IgD-negative memory B cell (primary cell): ENCODE measurements around the gene OR1F1. TPM values are rescaled to one million over a fixed set of nuclear protein-coding genes. Genes with fewer than 3 reads are reported as not detected.
"Not testable (repeated sequence)": the region's sequence is repeated elsewhere in the genome, so short reads cannot be mapped to it uniquely, and the experiment has no call there.

ENCODE experiments used
- H3K27ac Mint-ChIP-seq, 3 donors: one replicate each; pipeline ENCODE4 v1.8.0; 2020 to 2022; ENCODE audit warnings: mild to moderate bottlenecking in 3 of 3, mixed read lengths in 3 of 3, moderate library complexity in 1 of 3
- H3K27me3 Mint-ChIP-seq: one replicate; pipeline ENCODE4 v1.8.0; 2021; ENCODE audit warnings: mixed read lengths
- H3K36me3 Mint-ChIP-seq: one replicate; pipeline ENCODE4 v1.8.0; 2020; ENCODE audit warnings: mild to moderate bottlenecking, mixed read lengths
- H3K4me1 Mint-ChIP-seq, 3 donors: one replicate each; pipeline ENCODE4 v1.8.0; 2020 to 2022; ENCODE audit warnings: mixed read lengths in 3 of 3, mild to moderate bottlenecking in 1 of 3
- H3K4me3 Mint-ChIP-seq, 4 donors: one replicate each; pipeline ENCODE4 v1.8.0; 2020 to 2022; ENCODE audit warnings: mild to moderate bottlenecking in 4 of 4, mixed read lengths in 4 of 4, moderate library complexity in 3 of 4
- H3K9me3 Mint-ChIP-seq, 3 donors: one replicate each; pipeline ENCODE4 v1.8.0; 2020 to 2021; ENCODE audit warnings: mixed read lengths in 3 of 3, mild to moderate bottlenecking in 1 of 3
- polyA plus RNA-seq: library from polyadenylated mRNA; unstranded; fragments of 300-500 nt; fragmentation: Illumina TruSeq; gene quantifications from one replicate; pipeline ENCODE4 v1.2.3, GENCODE V29; 2021

The OR1F1 gene
- polyA plus RNA-seq, 1 donor from 2014 or later, result not detected

DNA sequence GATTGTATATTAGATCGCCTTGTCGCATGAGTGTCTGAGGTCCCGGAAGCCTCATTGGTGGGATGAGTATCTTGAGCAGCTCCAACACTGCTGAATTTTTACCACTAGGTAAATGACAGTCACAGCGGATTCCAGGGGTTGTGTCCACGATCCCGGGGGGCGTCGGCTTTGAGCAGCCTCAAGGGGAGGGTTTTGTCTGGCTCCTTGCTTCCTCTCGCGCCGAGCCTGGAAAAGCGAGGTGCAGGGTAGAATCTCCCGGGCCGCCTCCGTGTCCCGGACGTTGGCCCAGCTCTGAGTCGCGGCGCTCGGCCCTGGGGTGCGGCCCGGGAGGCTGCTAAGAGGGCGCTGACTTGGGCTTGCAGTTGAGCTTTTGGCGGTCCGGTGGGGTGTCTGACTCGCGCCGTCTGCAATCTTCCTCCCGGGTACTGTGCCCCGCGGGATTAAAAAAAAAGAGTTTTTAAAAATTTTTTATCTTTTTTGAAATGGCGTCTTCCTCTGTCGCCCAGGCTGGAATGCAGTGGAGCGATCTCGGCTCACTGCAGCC, 4.5 kb downstream of the OR1F1 start:
- Mint-ChIP-seq H3K36me3 (no peaks in the 10 kb centered on the region), H3K9me3 (peaks cover 0 to 14% (median 4%) of the 10 kb centered on the region in 3 donors), H3K4me1 (peaks cover 11 to 20% (median 13%) of the 10 kb centered on the region in 3 donors), H3K27ac (peak overlapping the region in 2 of 3 donors; percentile 71 to 98), H3K4me3 (peak overlapping the region in 1 of 4 donors; percentile 45), H3K27me3 (peaks cover 73% of the 10 kb centered on the region)

DNA sequence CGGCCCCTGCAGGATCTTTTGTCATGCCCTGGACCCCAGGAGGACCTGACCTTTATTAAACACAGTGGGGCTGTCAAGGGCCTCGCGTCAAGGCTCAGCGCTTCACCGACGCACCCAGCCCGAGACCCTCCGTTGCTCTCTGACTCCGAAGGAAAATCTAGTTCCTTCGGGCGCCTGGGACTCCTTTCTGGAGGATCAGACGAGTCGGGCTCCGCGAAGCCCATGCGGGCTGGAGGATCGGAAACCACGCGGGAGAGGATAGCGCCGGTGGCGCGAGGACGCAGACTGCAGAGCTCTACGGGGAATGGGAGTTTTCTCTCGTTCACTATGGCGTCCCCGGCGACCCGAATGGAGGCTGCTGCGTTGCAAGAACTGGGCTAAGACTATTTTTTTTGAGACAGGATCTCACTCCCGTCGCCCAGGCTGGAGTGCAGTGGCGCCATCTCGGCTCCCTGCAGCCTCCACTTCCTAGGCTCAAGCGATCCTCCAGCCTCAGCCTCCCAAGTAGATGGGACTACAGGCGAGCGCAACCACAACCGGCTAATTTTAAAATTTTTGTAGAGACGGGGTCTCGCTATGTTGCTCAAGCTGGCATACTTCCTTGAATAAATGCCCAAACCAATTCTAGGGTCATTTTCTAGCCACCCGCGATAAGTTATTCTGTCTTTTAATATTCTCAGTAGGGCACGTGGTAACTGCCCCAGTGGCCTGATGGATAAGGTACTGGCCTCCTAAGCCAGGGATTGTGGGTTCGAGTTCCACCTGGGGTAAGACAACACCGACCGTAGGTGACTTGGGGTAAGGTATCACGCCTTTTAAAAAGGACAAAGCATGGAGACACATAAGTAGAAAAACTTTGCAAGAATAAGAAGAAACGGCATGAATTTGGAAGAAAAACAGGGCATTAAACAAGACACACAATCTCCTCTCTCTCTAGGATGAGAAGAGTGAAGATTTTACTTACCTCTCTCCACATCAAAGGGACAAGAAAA, 5.5 kb downstream of the OR1F1 start:
- H3K4me1 Mint-ChIP-seq, result peaks cover 11 to 13% (median 12%) of the 10 kb centered on the region in 3 donors
- peaks cover 0 to 11% (median 4%) of the 10 kb centered on the region in 3 donors for H3K9me3 Mint-ChIP-seq
- H3K27me3 Mint-ChIP-seq, result peaks cover 68% of the 10 kb centered on the region
- peak overlapping the region in 1 of 4 donors; percentile 53 for H3K4me3 Mint-ChIP-seq
- H3K36me3 Mint-ChIP-seq, result no peaks in the 10 kb centered on the region
- H3K27ac Mint-ChIP-seq, result peak overlapping the region; percentile 7 to 72 (median 71)

DNA sequence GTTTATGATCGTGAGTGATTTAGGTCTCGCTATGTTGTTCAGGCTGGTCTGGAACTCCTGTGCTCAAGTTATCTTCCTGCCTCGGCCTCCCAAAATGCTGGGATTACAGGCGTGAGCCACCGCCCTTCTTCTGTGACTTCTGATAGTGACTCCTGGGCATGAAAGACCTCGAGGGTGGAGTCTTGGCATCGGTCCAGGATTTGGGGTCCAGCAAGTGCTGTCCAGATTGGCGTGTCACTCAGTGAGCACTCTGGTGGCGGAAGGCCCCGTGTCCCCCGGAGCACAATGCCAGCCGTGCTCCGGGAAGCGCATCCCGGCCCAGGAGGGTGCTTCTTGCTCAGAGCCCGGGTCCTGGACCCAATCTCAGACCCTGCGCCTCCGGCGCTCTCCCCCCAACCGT, 6.8 kb downstream of the OR1F1 start:
- Mint-ChIP-seq H3K27me3 (peaks cover 57% of the 10 kb centered on the region), H3K27ac (no peak overlapping the region), H3K4me1 (peaks cover 2 to 9% (median 8%) of the 10 kb centered on the region in 3 donors), H3K9me3 (peaks cover 0 to 11% (median 4%) of the 10 kb centered on the region in 3 donors), H3K36me3 (no peaks in the 10 kb centered on the region), H3K4me3 (peak overlapping the region in 1 of 4 donors; percentile 53)

DNA sequence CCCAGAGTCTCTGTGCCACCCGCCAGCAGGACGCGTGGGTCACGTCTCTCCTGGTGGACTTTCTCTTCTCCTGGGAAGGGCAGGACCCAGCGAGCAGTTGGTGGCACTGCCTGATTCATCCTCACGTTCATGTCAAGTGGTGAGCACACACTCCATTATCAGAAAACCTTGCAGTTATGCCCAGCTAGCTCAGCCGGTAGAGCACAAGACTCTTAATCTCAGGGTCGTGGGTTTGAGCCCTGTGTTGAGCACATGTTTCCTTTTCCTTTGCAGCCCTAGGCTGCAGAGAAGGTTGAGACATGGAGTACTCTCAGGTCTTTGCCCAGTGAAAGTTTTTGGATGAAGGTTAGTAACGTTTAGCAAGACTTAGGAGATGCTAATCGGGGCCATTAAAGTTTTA, 8.0 kb downstream of the OR1F1 start:
- Mint-ChIP-seq H3K27ac (peak overlapping the region in 1 of 3 donors; percentile 39), H3K4me1 (peaks cover 0 to 5% (median 4%) of the 10 kb centered on the region in 3 donors), H3K36me3 (no peaks in the 10 kb centered on the region), H3K9me3 (peaks cover 0 to 8% (median under 1%) of the 10 kb centered on the region in 3 donors), H3K27me3 (peaks cover 52% of the 10 kb centered on the region), H3K4me3 (no peak overlapping the region)

DNA sequence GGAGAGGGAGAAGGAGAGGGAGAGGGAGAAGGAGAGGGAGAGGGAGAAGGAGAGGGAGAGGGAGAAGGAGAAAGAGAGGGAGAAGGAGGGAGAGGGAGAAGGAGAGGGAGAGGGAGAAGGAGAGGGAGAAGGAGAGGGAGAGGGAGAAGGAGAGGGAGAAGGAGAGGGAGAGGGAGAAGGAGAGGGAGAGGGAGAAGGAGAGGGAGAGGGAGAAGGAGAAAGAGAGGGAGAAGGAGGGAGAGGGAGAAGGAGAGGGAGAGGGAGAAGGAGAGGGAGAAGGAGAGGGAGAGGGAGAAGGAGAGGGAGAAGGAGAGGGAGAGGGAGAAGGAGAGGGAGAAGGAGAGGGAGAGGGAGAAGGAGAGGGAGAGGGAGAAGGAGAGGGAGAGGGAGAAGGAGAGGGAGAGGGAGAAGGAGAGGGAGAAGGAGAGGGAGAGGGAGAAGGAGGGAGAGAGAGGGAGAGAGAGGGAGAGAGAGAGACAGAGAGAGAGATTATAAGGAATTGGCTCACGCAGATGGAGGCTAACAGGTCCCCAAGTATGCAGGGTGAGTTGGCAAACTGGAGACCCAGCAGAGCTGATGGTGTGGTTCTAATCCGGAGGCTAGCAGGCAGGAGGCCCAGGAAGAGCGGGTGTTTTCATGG, 9.8 kb downstream of the OR1F1 start:
- H3K4me1 Mint-ChIP-seq, H3K36me3 Mint-ChIP-seq, H3K27ac Mint-ChIP-seq, H3K4me3 Mint-ChIP-seq, H3K9me3 Mint-ChIP-seq: not testable (repeated sequence)
- peaks cover 46% of the 10 kb centered on the region for H3K27me3 Mint-ChIP-seq

DNA sequence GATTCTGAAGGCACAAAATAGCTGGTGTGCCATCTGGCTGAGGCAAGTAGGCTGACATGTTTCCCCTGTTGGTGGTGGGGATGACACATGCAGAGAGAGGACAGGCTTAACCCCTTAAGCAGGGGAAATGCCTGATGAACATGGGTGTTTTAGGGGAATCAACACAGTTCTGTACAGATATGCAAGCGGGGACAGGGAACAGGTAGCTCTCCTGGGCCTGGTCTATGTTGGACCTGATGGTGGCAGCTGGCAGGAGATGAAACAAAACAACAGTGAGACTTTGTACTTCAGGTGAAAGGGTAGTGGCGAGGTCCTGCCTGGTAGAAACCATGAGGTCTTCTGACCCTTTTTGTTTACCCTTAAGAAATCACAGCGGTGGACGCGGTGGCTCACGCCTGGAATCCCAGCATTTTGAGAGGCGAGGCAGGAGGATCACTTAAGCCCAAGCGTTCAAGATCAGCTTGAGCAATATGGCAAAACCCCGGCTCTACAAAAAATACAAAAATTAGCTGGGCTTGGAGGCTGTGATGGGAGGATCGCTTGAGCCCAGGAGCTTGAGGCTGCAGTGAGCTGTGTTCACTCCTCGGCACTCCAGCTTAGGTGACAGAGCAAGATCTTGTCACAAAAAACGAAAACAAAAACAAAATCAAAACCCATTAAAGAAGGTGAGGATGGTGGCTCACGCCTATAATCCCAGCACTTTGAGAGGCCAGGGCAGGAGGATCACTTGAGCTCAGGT, 10.5 kb downstream of the OR1F1 start:
- no peaks in the 10 kb centered on the region for H3K4me1 Mint-ChIP-seq
- no peaks in the 10 kb centered on the region for H3K9me3 Mint-ChIP-seq
- H3K4me3 Mint-ChIP-seq, result no peak overlapping the region
- H3K27me3 Mint-ChIP-seq, result peaks cover 40% of the 10 kb centered on the region
- no peaks in the 10 kb centered on the region for H3K36me3 Mint-ChIP-seq
- peak overlapping the region in 1 of 3 donors; percentile 63 for H3K27ac Mint-ChIP-seq

DNA sequence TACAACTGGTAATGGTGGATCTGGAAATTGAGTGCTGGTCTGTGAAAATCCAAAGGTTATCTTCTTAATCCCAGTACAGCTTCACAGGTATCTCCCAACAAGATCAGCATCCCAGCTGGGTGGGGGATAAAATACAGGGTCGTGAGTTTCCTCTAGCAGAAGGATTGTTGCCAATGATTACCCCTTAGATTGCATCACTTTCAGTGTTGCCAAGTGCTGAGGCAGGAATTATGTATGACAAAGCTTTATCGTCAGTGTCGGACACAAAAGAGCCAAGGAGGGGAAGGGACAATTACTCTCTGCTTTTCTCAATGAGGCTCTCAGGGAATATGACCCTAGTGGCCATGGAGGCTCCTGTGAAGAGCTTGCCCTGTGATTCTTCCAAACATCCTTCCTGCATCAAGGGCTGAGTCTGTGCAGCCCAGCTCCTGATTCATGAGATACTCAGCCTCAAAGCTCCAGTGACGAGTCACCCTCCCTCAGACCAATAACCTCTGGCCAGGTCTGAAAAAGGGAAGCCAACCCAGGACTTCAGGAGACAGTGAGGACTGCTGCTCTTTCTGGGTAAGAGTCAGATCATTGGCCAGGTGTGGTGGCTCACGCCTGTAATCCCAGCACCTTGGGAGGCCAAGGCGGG, 15.0 kb downstream of the OR1F1 start:
- peaks cover 3% of the 10 kb centered on the region for H3K36me3 Mint-ChIP-seq
- H3K27ac Mint-ChIP-seq, result no peak overlapping the region
- peaks cover 27% of the 10 kb centered on the region for H3K27me3 Mint-ChIP-seq
- H3K4me3 Mint-ChIP-seq, result no peak overlapping the region
- H3K9me3 Mint-ChIP-seq, result peaks cover 10 to 20% (median 13%) of the 10 kb centered on the region in 3 donors
- H3K4me1 Mint-ChIP-seq, result no peaks in the 10 kb centered on the region

DNA sequence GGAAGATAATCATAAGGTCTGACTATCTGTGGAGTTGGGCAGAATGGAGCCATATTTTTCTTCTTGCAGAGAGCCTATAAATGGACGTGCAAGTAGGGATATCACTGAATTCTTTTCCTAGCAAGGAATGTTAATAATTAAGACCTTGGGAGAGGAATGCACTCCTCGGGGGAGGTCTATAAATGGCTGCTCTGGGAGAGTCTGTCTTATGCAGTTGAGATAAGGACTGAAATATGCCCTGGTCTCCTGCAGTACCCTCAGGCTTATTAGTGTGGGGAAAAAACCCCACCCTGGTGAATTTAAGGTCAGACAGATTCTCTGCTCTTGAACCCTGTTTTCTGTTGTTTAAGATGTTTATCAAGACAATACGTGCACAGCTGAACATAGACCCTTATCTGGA, 17.9 kb downstream of the OR1F1 start:
- not testable (repeated sequence) for H3K36me3 Mint-ChIP-seq, H3K4me3 Mint-ChIP-seq, H3K4me1 Mint-ChIP-seq, H3K27ac Mint-ChIP-seq
- H3K9me3 Mint-ChIP-seq, result peaks cover 10 to 20% (median 13%) of the 10 kb centered on the region in 3 donors
- peaks cover 21% of the 10 kb centered on the region for H3K27me3 Mint-ChIP-seq

DNA sequence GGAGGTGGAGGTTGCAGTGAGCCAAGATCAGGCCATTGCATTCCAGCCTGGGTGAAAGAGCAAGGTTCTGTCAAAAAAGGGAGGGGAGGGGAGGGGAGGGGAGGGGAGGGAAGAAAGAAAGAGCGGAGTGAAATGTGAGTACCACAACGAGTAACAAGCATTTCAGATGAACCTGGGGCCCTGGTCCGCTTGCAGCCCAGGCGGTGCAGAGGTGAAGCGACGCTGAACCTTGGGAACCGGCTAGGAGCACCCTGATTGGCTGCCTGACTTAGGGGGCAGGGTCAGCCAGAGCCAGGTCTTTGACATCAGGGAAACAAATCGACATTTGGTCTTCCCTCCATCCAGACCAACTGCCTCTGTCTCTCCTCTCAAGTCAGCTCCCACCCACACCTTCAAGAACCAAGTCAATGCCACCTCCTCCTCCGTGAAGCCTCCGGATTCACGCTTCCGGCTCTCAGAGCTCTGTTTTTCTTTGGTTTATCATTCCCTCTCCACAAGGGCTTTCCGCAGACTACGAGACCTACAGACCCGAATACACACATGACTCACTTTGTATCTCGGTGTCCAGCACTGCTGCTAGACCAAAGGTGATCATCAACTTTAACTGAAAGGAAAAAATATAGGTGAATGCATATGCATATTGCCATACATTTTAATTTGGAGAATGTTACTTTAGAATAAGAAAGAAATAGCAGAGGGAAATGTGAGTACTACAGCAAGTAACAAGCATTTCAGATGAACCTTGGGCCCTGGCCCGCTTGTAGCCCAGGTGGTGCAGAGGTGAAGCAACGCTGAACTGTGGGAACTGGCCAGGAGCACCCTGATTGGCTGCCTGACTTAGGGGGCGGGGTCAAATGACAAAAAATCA, 19.3 kb downstream of the OR1F1 start:
- H3K36me3 Mint-ChIP-seq, result peaks cover 3% of the 10 kb centered on the region
- peaks cover 18% of the 10 kb centered on the region for H3K27me3 Mint-ChIP-seq

DNA sequence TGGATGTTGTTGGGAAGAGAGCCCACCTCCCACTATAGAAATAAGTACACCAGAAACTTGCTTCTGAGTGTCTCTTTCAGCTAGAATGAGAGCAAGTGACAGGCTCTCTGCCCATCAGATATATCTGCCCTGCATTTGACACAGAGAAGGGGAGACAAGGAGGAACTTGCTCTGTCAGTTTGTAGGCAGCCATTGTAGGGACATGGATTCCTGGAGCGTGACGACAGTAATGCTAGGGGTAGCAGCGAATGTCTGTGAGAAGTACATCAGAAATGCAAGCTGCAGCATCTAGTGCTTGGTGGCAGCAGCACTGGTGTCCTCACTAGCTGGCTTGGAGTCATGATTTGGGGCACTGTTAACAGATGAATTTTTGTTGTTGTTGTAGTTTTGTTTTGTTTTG, 24.0 kb downstream of the OR1F1 start:
- H3K27me3 Mint-ChIP-seq, result peaks cover 5% of the 10 kb centered on the region
- H3K4me3 Mint-ChIP-seq, result no peak overlapping the region
- no peak overlapping the region for H3K27ac Mint-ChIP-seq
- peaks cover 8 to 18% (median 11%) of the 10 kb centered on the region in 3 donors for H3K9me3 Mint-ChIP-seq
- H3K36me3 Mint-ChIP-seq, result no peaks in the 10 kb centered on the region
- peaks cover 17 to 19% (median 18%) of the 10 kb centered on the region in 3 donors for H3K4me1 Mint-ChIP-seq

More for the DNA sequence above, 19.3 kb downstream of the OR1F1 start:
- Mint-ChIP-seq H3K4me3 (peak overlapping the region in 1 of 4 donors; percentile 68), H3K27ac (peak overlapping the region in 1 of 3 donors; percentile 80), H3K9me3 (peaks cover 10 to 20% (median 13%) of the 10 kb centered on the region in 3 donors), H3K4me1 (no peaks in the 10 kb centered on the region)

DNA sequence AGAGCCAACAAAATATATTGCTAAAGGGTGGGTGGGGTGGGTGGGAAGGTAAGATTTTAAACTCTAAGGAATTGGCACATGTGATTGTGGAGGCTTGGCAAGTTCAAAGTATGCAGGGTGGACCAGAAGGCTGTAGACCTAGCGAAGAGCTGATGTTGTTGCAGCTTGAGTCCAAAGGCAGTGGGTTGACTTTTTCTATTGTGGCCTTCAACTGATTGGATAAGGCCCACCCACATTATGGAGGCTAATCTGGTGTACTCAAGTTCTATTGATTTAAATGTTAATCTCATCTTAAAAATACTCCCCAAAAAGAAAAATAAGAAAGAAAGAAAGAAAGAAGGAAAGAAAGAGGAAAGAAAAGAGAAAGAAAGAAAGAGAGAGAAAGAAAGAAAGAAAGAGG, 24.6 kb downstream of the OR1F1 start:
- H3K4me3 Mint-ChIP-seq, result no peak overlapping the region

DNA sequence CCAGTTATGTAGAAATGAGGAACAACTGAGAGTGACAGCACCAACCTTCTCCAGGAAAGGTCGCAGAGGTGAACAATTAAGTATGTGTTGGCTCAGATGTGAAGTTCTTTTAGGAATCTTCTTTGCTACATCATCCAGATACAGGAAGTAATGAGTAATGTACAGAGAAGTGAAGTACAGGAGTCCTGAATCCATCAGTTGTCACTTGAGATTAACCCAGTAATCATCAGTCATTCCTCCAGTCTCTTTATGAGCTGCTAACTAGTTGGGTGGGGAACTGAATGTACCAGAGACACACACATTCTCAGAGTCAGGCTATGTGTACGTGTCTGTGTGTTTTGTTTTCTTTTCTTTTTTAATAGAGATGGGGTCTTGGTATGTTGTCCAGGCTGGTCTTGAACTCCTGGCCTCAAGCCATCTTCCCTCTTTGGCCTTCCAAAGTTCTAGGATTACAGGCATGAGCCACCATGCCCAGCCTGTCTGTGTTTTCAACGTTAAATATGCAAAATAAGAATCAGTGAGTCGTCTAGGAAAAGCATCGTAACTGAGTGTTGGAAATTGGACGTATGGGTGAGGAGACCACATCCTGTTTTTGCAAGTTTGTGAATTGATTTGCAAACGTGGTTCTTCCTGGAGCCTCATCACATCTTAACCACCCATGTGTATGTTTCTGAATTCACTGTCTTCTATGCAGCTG, 27.0 kb downstream of the OR1F1 start:
- Mint-ChIP-seq H3K4me1 (peaks cover 17 to 20% (median 18%) of the 10 kb centered on the region in 3 donors), H3K27ac (peak overlapping the region in 2 of 3 donors; percentile 10 to 89), H3K27me3 (peaks cover 2% of the 10 kb centered on the region), H3K4me3 (peak overlapping the region in 2 of 4 donors; percentile 7 to 88), H3K9me3 (peaks cover 9 to 20% (median 12%) of the 10 kb centered on the region in 3 donors), H3K36me3 (no peaks in the 10 kb centered on the region)

More for the DNA sequence above, 24.6 kb downstream of the OR1F1 start:
- Mint-ChIP-seq H3K4me1 (peaks cover 17 to 19% (median 18%) of the 10 kb centered on the region in 3 donors), H3K9me3 (peaks cover 6 to 14% (median 9%) of the 10 kb centered on the region in 3 donors), H3K27ac (peak overlapping the region in 1 of 3 donors; percentile 31), H3K36me3 (no peaks in the 10 kb centered on the region), H3K27me3 (peaks cover 4% of the 10 kb centered on the region)
